Hippocampal formation (tissue), 2 donors: ENCODE results near the gene ZBED3.

ENCODE experiments used
- DNase-seq, 2 donors: peaks; one replicate each; lab custom pipeline; 2025; lab: John Stamatoyannopoulos, UW

ZBED3 gene

DNA sequence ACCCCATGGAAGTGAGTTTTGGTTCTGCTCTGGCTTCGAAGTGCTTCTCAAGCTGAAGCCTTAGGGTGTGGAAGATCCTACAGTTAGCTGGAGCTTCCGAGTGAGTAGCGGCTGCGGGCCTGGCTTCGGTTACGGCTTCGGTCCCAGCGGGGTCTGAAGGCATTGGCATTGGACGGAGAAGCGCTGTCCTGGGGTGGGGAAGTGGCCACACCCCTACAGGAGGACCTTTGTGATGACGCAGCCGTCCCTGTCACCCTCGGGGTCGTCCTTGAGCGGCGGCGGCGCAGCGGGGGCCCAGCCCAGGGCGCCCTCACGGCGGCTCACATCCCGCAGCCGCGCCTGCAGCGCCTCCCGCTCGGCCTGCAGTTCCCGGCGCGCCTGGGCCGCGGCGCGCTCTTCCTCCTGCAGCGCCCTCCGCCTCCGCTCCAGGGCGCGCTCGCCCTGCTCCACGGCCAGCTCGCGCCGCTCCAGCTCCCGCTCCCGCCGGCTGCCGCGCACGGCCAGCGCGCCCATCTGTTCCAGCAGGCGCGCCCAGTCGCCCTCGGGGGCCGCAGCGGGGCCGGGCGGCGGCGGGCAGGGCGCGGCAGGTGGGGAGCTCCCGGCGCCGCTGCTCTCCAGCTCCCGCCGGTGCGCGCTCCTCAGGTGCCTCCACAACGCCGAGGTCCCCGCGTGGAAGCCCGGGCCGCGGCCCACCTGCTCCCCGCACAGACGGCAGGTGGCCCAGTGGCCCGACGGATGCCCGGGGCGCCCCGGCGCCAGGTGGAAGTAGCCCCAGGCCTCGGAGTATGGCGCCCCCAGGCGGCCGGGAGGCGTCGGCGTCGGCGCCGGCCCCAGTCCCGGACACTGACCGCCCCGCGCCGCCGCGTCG lies 9.9 kb downstream of the ZBED3 start:
- peak; percentile 51 to 62 for DNase-seq

DNA sequence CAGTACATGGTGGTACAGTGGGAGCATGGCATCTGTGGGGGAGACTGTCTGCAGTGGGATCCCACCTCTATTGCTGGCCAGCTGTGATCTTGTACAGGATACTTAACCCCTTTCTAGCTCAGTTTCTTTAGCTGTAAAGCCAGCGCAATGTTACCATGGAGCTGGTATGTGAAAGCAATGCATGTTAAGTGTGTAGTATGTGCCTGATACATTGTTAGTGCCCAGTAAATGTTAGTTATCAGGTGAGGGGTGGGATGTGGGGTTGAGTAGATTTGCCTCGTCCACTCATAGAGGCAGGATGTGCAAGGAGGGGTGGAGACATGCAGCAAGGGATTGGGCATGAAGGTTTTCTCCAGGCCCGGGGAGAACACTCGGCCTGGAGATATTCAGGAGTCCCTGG lies 12.3 kb downstream of the ZBED3 start:
- no peak for DNase-seq

DNA sequence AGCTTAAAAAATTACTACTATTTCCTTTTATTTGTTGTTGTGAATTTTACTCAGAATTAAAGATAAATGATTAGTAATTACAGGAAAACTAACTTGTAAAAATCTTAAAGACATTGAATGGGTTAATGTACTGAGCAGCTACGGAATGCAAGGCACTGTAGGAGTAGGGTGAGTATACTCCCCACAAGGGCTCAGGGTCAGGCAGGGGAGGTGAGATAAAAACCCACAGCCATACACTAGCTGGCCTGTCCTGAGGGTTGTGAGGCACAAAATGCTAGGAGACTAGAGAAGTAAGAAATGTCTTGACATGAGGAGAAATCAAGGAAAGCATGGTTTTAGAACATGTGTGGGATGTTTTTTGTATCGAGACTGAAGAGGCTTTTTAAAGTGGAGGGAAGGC lies 13.4 kb downstream of the ZBED3 start:
- no peak for DNase-seq

DNA sequence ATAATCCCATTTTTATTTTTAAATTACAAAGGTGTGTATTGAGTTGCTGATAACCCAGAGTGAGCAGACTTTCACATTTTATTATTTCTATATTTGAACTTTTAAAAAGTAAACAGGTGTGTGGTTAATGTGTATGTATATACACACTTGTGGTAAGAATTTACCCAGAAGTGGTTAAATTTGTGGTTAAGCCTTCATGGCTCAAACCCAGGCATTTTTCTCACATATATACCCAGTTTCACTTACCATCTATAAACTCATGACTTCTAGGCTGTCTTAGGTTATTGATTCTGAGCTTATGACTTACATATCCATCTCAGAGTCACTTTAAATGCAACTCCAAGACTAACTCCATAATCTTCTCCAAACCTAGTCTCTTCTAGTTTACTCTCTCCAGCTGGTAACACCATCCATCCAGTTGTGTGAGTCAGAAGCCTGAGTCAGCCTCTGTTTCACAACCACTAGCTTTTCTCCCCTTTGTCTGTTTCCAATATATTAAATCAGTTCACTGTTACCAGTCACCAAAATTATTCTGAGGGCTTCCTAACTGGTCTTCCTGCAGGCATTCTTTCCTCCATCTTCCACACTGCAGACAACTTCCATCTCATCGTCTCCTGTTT lies 20.2 kb downstream of the ZBED3 start:
- no peak for DNase-seq

DNA sequence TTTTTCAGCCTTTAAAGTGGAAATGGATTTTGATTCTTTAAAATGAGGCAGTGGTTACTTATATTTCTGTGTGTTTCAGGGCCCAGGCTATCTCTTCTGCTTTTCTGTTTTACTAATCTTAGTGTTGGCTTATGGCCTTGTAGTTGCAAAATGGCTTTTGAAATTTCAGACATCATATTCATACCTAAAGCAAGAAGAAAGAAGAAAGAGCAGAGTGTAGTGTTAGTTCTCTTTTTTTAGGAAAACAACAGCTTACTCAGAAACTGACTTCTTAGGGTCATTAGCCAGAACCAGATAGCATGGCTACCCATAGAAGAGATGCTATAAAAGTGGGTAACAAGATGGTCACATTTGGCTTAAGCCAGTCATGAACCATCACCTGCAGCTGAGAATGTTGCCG lies 20.9 kb downstream of the ZBED3 start:
- DNase-seq: no peak

DNA sequence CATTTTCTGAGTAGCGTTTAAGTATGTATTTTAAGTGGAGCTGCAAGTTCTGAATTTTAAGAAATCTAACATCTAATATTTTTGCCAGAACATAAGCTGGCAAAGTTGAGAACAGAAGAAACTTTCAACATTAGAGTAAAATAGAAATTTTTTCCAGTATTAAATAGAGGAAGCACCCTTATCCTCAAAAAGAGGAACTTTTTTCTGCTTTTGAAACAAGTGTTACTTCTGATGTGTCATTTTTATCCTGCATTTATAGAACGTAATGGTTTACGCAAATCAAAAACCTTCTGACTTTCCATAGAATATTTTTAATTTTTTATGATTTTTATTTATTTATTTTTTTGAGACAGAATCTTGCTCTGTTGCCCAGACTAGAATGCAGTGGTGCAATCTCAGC lies 21.8 kb downstream of the ZBED3 start:
- no peak for DNase-seq

DNA sequence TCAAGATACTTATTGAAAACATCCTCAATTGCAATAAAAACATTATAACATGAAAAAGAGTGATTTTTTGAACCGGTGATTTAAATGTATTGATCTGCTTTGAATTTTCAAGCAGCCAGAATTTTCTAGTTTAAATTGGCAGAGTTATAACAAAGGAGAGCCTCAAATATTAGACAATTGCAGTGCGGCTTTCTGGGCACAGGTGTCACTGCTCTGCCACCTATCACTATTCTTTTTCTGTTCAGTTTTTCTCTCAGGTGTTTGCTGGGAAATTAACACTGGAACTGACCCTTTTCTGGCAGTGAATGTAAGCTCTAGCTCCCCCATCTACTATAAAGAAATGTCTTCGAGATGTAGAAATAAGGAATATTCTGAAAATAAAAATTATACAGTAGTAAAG lies 23.0 kb downstream of the ZBED3 start:
- DNase-seq: no peak

DNA sequence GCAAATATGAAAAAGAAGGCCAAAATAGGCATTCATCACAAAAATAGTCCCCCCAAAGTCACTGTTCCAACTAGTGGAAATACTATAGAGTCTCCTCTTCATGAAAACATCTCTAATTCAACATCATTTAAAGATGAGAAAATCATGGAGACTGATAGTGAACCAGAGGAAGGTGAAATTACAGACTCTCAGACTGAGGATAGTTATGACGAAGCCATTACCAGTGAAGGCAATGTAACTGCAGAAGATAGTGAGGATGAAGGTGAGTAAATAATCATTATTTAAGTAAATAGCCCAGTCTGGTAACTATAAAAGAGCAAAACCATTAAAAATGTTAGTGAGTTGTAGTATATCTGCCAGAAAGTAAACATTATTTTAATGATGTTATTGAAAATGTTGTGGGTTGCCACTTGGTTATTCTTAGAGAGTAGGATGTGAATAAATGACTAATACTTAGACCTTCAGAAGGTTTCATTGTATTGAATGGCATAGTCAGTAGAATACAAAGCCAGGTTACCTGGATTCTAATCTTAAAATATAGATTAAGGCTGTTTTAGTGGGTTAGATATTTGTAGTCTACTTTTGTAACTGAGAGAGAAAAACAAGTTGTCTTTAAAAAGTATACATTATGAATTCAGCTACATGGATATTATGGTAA lies 40.5 kb downstream of the ZBED3 start:
- no peak for DNase-seq

DNA sequence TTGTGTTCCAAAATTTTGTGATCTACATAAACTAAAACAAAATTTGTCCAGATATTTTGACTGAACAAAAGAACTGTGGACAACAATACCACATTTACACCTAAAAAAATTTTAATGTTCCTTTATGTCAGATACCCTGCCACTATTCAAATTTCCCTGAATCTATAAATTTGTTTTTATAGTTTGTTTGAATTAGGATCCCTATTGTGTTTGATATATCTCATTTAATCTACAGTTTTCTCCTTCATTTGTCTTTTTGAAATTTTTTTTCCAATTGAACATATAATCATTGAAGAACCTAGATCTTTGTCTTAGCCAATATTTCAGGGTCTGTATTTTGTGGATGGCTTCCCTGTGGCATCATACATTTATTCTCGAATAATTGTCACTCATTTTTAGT lies 51.1 kb downstream of the ZBED3 start:
- DNase-seq: no peak

DNA sequence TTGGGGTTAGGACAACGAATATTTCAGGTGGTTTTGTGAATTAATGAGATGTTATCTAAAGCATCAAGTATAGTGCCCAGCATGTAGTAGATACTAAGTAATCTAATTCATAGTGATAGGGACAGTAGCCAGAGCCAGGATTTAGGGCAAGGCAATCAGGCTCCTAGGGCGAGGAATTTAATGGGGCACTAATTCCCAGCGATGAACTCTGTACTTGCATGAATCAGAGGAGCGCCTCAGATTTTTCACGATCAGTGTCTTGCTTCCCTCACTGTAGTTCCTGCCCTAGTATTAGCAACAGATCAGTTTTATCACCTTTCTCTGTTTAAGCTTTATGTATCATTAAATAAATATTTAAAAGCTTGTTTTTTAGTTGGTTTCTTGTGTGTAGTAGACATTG lies 53.7 kb downstream of the ZBED3 start:
- DNase-seq: no peak

DNA sequence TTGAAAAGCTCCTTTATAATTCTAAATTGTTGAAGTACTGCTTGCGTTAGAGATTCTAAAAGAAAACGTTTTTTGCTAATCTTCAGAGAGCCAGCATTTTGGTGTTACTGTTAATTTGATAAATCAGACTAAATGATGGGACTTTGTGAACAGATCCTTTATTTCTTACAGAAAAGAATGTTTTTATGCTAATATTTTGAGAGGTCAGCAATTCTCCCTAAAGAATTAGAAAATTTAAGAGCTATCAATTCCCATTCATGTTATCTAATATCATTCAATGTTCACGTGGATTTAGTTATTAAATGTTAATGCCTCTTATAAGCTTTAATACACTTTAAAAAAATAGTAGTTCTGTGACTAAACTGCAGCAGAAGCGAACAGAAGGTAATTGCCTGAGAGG lies 54.5 kb downstream of the ZBED3 start:
- DNase-seq: no peak

DNA sequence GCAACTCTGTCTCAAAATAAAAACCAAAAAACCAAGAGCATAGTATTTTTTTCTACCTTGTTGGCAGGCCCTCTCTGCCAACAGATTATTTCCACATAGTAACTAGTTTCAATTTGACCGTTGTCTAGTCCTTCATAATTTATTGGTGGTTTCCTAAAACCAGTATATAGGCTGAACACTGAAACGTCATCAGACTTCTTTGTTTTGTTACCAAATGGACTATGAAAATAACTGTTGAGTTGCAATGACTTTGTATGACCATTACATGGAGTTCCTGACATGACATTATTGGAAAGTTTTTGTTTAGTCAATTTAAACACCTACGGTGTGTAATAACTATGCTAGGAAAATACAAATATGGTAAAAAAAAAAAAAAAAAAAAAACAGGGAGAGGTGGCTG lies 55.2 kb downstream of the ZBED3 start:
- no peak for DNase-seq

DNA sequence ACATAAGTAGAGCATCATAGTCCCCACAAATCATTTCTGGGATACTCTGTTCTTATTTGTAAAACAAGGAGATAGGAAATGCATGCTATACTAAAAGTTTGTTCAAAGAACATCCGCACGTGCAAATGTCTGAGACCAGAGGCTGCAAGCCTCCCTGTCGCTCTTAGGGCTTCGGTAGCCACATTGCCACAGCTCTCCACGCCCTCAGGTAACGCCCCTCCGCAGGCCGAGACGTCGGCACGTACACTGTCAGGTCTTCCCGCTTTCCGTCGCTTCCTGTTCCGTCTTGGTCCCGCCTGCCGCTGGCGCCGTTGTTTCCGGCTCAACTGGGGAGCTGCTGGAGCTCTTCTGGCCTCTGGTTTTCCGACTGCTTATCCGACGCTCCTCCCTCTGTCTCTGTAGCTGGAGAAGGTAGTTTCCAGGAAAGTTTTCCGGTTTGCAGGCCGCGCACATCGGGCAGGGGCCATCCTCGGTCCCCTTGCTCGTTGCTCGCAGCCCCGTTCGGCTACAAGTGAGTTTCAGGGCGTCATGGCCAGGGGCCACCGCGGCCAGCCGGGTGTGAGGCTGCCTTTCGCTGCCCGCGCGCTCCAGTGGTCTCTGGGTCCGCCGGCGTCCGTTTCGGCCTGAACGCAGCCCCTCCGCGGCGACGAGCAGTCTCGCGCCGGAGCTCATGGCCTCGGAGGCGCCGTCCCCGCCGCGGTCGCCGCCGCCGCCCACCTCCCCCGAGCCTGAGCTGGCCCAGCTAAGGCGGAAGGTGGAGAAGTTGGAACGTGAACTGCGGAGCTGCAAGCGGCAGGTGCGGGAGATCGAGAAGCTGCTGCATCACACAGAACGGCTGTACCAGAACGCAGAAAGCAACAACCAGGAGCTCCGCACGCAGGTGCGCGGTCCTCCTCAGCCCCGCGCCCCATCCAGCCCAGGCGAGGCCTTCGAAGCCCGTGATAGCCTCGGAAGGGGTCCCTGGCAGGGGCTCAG lies 56.7 kb downstream of the ZBED3 start, which contains the start of gene AGGF1:
Gene AGGF1 (plus strand): TSS at position 308 of the 975 bp plus-strand sequence. CDS start 363 bp downstream, at position 671.
- DNase-seq: peak; percentile 90 to 91

DNA sequence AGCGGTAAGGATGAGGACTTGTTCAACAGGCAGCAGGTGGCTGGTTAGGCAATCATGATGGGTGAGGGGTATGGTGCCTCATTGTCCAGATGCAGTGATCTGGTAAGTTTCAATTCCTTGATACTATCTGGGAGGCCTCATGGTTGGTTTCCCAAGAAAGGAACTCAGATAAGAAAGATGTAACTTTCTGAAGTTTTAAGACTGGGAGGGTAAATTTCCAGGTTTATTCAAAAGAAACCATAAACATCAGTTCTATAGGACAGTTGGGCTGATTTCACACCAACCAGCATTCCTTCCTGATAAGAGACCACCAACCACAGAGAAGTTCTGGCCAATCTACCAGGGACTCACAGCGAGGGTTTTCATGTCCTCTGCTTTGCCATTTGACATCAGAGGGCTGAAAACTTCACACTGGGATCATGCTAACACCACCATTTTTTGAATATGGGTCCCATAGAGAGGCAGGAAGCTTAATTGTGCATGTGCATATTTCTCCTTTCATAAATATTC lies 57.7 kb downstream of the ZBED3 start:
- no peak for DNase-seq

DNA sequence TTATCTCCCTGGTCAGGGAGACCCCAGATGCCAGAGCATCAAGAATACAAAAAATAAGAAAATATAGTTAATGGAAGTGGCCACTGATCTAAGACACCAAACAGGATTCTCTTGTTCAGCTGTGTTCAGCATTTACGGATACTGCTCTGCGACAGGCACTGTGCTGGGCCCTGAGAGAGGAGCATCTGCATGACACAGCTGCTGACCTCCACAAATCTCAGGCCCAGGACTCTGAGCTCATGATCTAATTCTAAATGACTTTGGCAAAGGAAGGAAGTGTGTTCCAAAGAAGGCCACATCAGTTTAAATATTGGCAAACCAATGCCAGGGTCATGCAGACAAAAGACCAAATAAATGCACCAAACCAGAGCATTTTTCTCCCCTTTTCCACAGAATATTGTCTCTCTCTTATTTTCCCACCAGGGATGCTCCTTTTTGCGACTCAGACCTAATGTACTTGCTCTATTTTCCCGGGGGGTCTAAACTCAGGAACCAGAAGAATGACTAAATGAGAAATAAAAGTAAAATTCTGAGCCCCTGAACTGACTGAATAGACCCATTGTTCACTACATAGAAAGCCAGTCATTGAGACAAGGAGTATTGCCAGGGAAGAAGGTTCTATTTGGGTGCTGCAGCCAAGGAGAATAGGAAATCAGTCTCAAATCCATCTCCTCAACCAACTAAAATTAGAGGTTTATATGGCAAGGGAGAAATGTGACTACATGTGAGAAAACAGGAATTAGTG lies 58.3 kb downstream of the ZBED3 start:
- peak; percentile 9 to 30 for DNase-seq

DNA sequence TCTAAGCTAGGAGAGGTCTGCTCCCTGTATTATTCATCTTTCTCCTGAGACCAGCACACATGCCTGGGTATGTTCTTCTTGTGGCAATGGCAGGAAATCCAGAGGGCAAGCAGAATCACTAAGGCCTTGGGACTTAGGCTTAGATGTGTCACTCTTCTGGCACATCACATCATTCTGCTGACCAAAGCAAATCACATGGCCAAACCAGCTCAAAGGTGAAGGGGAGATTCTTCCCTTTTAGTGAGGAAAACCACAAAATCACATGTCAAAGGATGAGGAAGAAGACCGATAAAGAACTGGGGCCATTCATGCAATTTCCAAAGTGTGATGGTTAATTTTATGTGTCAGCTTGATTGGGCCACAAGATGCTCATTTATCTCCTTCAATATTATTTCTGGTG lies 62.6 kb downstream of the ZBED3 start:
- DNase-seq: no peak

DNA sequence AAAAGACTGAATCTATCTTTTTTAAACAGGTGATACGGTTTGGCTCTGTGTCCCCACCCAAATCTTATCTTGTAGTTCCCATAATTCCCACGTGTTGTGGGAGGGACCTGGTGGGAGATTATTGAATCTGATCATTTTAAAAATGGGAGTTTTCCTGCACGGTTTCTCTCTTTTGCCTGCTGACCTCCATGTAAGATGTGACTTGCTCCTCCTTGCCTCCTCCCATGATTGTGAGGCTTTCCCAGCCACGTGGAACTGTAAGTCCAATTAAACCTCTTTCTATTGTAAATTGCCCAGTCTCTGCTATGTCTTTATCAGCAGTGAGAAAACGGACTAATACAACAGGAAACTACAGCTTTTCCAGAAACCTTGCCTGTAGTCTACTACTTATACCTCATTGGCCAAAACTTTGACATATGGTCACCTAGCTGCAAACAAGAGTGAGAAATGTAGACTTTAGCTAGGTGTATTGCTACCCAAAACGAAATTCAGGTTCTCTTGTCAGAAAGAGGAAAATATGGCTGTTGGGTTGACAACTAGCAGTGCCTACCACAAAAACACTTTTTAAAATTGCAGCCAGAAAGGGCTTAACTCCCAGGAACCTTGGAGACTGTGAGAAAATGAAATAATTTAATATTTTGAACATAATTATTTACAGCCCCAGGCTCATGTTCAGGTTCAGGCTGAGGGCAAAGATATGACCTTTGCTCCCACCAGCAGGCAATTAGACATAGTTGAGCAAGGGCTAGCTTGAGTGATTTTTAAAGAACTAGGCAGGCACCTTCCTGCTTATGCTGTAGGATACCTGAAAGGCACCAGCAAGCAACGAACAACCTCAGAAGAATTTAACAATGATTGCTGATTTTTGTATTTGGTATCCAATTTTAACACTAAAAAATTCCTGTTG lies 64.3 kb downstream of the ZBED3 start:
- no peak for DNase-seq
